Left hindlimb (tissue), 1 donor: ENCODE measurements around the gene SEC61A1.

Experiments used
- DNase-seq: peaks from one replicate; pipeline ENCODE4 v3.0.0-alpha.2; 2018

Gene SEC61A1

GRCh38 chr3:128078322-128078721 is 26.1 kb downstream of the SEC61A1 start:
- no peak for DNase-seq

GRCh38 chr3:128078875-128079274 is 26.6 kb downstream of the SEC61A1 start:
- DNase-seq = no peak

- DNase-seq = no peak
These were observed 27.6 kb downstream of the SEC61A1 start for GRCh38 chr3:128079823-128080222.

DNA sequence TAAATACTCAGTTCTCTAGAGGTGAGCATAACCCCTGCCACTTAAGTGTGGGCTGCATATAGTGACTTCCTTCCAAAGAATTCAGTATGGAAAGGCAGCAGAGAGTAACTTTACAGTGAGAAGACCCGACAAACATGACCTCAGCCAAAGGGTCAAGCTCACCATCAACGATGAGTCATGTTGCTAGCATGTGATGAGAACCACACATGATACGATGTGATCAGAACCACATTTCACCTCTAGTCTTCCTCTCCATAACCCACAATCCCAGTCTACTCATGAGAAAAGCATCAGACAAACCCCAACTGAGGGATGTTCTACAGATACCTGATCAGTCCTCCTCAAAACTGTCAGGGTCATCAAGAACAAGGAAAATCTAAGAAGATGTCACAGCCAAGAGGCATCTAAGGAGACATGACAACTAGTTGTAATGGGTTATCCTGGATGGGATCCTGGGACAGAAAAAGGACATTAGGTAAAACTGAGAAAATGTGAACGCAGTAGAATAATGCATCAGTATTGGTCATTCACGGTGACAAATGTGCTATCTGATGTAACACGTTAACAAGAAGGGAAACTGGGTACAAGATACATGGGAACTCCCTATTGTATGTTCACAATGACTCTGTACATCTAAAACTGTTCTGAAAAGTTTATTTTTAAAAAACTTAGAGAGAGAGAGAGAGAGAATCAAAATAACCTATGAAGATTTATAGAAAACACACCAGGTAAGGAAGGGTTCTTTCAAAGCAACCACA is 28.3 kb downstream of the SEC61A1 start:
- no peak for DNase-seq

DNA sequence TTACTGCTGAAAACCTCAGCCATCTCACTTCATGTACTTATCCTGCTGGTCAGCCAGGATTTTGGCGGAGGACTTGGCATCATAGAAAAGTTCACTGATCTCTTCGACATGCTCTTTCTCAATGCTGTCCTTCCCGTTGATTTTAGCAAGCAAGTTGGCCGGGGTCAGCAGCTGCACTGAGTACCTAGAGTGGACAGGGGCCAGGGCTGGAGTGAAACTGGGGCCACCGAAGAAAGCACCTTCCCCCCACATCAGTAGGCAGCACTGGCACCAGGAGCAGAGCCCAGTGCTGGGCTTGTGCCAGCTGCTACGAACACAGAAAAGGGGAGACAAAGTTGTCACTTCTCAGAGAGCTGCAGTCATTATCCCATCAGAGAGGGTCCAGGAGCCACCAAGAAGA is 29.0 kb downstream of the SEC61A1 start:
- DNase-seq = no peak

DNA sequence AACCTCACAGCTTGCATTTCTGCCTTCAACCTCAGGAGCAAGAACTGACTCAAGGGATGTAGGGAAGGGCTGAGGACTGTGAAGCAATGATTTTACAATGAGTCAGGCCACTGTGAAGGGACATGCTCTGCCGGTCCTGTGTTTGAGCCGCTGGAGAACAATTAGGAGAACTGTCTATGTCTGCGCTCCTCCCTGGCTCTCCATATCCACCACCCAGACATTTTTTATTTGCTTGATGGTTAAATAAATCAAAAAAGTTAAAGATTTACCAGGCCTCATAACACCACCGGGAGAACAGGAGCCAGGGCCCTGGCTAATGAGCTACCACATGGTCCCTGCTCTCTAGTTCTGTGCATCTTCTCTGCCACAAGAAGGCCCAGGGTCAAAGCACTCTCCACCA is 29.6 kb downstream of the SEC61A1 start:
- DNase-seq = no peak

DNA sequence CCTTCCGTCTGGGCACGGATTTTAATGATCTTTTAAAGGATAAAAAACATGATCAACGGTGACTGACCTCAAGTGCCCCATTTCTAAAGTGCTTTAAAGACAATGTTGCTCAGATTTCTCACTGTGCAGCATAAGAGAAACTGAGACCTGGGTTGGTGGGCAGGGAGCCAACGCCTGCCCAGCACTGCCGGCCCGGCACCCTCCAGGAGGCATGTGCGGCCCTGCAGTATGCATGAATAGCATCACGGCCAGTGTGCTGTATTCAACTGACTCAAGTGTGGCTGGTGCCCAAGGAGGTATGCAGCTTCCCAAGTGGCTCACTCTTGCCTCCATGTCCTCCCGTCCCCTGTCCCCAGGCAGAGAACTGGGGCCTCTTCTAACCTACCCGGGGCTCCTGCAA is 30.3 kb downstream of the SEC61A1 start:
- DNase-seq = no peak

DNA sequence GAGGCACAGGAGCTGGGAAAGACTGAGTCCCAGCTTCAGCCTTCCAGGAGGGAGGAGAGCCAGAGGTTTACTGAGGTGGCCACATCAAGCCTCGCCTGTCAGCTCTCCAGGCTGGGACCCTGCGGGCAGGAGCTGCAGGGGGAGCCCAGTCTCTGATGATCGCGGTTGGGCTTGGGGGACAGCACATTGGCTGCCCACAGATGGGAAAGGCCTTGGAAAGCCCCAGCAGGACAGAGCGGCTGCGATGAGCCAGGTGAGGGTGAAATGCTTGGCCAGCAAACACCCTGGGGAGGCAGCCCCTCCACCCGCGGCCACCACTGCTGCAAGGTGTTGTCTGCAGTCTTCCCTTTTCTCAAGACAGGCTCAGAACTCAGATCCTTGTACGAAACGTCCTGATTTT is 31.2 kb downstream of the SEC61A1 start:
- no peak for DNase-seq

DNA sequence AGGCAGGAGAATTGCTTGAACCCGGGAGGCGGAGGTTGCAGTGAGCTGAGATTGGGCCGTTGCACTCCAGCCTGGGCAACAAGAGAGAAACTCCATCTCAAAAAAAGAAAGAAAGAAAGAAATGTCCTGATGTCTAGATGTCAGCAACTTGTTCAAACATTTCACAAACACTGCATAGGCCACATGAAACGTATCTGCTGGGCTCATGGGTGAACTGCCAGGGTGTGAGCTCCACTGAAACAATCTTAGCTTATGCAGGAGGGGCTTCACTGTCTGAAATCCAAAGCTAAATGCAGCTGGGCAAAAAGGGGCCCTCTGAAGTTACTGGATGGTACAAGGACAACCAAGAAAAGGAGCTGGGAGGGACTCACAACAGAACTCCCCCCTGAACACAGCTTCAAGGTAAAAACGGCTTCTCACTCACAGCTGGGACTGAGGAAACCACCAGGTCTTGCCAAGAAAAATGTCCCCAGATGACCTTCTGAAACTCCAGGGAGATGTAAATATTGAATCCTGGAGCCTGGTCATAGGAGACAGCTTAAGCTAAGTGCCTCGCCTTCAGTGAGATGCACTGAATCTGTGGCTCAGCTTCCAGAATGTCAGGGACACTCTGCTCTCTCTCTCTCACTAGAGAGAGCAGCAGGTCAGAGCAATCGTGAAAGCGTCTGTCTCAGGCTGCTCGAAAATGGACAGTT is 31.9 kb downstream of the SEC61A1 start:
- no peak for DNase-seq

- no peak for DNase-seq
These were observed 32.4 kb downstream of the SEC61A1 start for GRCh38 chr3:128084675-128085021.

GRCh38 chr3:128089135-128089534 is 36.9 kb downstream of the SEC61A1 start:
- no peak for DNase-seq

DNA sequence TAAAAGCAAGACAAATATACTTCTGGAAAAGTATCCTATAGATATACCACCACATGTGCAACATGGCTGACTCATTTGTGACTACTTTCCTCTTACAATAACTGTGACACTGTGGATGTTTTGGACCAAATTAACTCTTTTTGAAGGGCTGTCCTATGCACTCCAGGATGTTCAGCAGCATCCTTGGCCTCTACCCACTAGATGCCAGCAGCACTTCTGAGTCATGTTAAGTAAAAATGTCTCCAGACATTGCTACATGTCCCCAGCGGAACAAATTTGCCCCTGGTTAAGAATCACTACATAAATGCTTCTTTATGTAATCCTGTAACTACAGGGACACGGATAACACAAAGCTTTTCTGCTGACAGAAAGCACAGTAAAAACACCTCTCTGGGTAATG is 39.3 kb downstream of the SEC61A1 start:
- DNase-seq = no peak

DNA sequence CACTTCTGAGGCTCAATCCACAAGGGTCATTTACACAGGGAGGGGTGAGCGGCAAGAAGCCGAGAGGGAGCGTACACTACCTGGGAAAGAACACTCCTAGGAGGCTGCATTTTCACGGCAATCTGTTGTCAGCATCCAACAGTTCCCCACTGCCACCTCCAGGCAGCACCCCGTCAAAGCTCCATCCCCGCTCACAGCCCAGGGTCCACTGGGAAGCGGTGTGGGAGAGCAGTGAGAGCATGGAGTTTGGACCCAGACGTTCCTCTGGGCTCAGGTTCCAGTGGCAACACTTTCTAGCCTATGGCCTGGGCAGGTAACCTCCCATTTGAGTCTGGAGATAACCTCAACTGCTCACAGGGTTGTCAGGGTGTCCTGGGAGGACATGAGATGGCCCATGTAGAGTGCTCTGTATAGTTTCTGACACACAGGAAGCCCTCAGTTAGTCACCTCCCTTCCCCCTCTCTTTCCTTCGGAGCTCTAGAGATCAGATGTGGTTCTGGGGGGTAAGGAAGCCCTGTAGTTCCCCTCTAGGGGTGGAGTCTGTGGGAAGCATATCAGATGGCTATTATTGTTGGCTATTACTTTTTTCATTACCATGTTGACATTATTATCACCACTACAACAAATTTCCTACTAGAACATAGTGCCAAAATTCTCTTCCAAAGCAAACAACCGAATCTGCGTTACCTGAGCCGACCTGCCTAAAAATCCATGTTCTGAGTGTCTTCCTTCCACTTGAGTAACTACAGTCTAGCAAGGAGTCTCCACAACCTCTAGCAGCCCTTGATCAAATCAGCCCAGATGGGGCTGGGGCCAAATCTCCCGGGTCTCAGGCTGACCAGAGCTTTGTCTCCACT is 42.3 kb downstream of the SEC61A1 start:
- no peak for DNase-seq

- peak; percentile 66 for DNase-seq
These were observed 43.0 kb downstream of the SEC61A1 start for GRCh38 chr3:128095222-128095703.

- DNase-seq = no peak
These were observed 46.0 kb downstream of the SEC61A1 start for GRCh38 chr3:128098234-128098633.

DNA sequence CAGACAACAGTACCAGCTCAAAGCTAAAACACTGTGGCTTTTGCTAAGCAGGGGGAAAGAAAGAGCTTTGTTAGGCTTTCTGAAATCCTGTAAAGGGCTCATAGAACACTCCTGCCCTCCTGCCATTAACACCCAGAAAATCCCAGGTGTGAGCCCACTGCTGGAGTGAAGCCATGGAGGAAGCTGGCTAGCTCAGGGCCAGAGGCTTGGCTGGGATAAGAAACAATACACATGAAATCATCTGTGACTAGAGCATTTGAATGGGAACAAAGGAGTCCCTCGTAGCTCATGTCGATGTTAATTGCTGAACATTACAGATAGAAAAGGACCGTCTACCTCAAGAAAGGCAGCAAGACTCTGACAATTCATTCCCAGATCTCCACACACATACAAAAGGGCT is 47.9 kb downstream of the SEC61A1 start:
- no peak for DNase-seq

DNA sequence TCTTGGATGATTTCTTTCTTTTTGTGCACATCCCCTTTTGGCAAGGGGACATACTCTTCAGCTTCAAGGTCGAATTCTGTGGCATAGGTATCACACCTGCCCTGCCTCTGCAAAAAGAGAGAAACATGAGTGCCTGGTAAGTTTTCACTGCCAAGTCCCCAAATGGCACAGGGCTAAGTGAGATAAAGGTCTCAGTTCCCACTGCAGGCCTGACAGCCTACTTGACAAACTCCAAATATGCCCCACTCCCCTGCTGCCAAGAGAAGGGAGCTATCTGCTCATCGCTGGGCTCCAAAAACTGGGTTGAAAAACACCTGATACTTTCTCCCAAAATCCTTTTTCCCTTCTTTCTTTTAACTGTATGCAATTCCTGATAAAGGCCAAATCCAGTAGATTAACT is 48.4 kb downstream of the SEC61A1 start:
- DNase-seq = no peak

- no peak for DNase-seq
These were observed 51.0 kb downstream of the SEC61A1 start for GRCh38 chr3:128103136-128103676.

GRCh38 chr3:128107834-128108233 is 55.6 kb downstream of the SEC61A1 start:
- DNase-seq = no peak

DNA sequence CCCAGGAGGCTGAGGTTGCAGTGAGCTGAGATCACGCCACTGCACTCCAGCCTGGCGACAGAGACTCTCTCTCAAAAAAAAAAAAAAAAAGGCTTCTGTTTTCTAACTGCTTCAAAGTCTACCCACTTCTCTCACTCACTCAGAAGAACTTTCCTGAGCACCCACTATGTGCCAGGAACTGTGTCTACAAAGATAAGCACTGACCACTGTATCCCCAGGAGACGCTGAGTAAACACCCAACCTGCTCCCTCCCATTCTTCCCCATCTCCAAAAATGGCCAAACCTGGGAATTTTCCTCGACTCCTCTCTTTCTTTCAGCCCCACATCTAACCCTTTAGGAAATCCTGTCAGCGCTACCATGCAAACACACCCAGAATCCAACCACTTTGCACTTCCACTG is 58.9 kb downstream of the SEC61A1 start:
- DNase-seq = no peak

DNA sequence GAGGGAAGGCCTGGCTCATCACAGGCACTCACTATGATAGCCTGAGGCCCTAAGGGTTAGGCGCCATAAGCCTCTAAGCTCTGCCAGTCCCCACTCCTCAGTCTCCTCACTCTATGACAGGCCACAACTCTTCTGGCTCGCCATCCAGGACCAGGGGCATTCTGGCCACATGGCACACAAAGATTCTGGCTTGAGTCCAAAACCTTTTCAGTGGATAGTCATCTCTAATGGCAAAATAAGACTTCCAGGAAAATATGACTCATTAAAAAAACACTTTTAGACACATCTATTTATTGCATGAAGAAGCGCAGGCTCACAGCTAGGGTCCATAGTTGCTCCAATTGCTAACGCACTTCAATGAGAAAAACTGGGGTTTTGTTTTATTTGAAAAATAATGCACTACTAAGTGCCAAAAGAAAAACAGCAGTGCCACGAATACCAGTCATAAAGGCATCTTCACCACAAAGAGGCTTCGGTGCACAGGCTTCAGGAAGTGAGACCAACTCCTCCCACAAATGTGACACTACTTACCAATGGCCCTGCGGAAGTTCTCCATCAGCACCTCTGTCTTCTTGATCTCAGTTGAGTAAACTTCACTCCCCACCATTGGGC is 60.2 kb downstream of the SEC61A1 start:
- DNase-seq = no peak

GRCh38 chr3:128113817-128114794 is 61.9 kb downstream of the SEC61A1 start:
- no peak for DNase-seq
